Subcutaneous adipose tissue (tissue), 4 donors: ENCODE data around the gene CDC42EP4. TPM values are rescaled to one million over a fixed set of nuclear protein-coding genes. Genes with fewer than 3 reads are reported as not detected.

ENCODE experiments used
- total RNA-seq, 4 donors: library from RNA; depleted of rRNA; stranded (reverse); fragments of >200 nt; gene quantifications; one replicate each; pipeline ENCODE4 v1.1.0, GENCODE V29; 2016
- TF ChIP-seq, protein P1 (sequence below): fragments of 450-650 bp; IDR thresholded peaks from one replicate; pipeline ENCODE4 v1.5.1; 2016; ENCODE audit warnings: low read depth, mild to moderate bottlenecking, control low read depth, antibody characterized with exemption, moderate library complexity

The CDC42EP4 gene
- total RNA-seq, 4 donors from 2014 or later = 39.9 to 200 (median 75.4) TPM

DNA sequence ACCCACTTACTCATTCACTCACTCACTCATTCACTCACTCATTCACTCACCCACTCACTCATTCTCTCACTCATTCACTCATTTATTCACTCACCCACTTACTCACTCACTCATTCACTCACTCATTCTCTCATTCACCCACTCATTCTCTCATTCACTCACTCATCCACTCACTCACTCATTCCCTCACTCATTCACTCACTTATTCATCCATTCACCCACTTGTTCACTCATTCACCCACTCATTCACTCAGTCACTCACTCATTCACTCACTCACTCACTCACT is 42.5 kb downstream of the CDC42EP4 start:
- TF ChIP-seq, protein P1, sequence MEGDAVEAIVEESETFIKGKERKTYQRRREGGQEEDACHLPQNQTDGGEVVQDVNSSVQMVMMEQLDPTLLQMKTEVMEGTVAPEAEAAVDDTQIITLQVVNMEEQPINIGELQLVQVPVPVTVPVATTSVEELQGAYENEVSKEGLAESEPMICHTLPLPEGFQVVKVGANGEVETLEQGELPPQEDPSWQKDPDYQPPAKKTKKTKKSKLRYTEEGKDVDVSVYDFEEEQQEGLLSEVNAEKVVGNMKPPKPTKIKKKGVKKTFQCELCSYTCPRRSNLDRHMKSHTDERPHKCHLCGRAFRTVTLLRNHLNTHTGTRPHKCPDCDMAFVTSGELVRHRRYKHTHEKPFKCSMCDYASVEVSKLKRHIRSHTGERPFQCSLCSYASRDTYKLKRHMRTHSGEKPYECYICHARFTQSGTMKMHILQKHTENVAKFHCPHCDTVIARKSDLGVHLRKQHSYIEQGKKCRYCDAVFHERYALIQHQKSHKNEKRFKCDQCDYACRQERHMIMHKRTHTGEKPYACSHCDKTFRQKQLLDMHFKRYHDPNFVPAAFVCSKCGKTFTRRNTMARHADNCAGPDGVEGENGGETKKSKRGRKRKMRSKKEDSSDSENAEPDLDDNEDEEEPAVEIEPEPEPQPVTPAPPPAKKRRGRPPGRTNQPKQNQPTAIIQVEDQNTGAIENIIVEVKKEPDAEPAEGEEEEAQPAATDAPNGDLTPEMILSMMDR = no peak

DNA sequence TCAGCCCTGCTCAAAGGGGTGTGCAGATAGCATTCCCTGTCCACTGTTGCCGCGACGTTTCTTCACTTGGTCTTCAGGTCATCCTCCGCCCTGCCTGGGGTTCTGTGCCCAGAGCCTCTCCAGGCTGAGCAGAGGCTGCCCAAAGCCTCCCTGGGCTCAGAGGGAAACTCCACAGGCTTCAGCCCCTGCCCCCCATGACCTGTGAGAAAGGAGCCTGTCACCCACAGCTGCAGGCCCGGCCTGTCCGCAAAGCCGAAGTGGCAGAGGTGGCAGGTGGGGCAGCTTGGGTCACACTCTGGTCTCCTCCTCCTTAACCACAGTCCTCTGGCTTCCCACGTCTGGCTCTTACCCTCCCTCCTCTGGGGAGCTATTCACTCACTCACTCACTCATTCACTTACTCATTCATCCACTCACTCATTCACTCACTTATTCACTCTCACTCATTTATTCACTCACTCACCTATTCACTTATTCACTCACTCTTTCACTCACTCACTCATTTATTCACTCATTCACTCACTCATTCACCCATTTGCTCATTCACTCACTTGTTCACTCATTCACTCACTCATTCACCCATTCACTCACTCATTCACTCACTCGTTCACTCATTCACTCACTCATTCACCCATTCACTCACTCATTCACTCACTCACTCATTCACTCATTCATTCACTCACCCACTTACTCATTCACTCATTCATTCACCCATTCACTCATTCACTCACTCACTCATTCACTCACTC is 43.0 kb downstream of the CDC42EP4 start:
- TF ChIP-seq, protein P1 = no peak

DNA sequence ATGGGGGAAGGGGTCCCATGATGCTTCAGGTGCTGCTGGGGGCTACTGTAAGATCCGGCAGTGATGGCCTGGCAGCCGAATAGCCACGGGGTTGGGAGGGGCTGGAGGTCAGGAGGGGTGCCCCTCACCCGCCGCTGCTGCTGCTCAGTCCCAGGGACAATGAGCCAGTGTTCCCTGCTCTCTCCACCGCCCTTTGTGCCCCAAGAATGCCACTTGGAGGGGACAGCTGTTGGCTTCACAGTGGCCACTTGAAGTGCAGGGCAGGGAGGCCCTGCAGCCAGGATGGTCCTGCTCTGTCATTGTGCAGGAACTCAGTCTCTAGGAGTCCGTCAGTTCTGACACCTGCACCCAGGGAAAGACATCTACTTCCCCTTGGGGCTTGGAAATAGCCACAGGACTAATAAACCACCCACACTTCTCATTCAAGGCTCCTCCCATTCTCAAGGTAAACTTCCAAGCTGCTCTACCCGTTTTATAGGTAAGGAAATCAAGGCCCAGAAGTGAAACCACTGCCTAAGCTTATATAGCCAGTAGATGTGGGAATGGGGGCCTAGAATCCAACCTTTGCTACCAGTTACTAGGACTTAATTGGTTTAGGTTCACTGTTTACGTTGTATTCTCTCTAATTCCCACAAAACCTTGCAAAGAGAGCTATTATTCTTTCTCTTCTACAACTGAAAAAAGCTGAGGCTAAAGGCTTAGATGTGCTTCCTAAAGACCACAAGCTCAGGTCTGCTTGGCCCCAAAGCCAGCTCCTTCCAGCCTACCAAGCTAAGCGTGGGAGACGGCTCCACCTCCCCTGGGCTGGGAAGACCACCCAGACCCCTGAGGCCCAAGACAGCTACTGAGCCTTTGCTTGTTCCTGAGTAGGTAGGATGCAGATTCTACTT is 43.9 kb downstream of the CDC42EP4 start:
- TF ChIP-seq, protein P1 = no peak

DNA sequence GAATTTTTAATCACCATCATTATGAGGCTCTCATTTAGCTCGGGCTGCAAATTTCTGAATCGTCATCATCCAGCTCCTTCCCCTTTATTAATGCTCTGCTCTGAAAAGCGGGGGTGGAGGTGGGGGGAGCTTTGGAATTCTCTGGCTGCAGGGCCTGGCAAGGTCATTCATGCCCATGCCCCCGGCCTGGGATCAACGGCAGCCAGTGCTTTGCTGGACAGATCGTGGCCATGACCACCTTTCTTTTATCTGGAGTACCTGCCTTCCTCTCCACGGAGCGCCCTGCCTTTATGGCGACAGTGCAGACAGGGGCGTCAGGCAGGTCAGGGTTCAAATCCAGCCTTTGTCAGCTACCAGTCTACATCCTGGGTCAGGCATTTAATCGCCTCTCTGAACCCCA is 45.0 kb downstream of the CDC42EP4 start:
- TF ChIP-seq, protein P1 = no peak

DNA sequence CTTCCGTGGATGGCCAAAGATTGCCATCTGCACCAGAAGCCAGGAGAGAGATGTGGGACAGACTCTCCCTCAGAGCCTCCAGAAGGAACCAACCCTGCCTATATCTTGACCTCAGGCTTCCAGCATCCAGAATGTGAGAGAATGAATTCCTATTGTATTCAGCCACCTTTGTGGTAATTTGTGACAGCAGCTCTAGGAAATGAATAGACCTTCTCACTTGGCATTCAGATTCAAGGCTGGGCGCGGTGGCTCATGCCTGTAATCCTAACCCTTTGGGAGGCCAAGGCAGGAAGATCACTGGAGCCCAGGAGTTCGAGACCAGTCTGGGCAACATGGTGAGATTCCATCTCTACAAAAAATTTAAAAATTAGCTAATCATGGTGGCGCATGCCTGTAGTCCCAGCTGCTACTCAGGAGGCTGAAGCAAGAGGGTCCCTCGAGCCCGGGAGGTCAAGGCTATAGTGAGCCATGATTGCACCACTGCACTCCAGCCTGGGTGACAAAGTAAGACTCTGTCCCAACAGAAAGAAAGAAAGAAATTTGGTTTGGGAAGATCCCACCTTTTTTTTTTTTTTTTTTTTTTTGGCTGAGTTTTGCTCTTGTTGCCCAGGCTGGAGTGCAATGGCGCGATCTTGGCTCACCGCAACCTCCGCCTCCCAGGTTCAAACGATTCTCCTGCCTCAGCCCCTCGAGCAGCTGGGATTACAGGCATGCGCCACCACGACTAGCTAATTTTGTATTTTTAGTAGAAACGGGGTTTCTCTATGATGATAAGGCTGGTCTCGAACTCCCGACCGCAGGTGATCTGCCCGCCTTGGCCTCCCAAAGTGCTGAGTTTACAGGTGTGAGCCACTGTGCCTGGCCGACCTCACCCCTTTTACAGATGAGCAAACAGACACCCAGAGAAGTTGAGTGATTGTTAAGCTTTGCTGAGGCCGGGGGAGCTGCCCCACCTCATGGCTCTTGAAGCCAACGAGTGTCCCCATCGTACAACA is 45.9 kb downstream of the CDC42EP4 start:
- TF ChIP-seq, protein P1 = no peak

DNA sequence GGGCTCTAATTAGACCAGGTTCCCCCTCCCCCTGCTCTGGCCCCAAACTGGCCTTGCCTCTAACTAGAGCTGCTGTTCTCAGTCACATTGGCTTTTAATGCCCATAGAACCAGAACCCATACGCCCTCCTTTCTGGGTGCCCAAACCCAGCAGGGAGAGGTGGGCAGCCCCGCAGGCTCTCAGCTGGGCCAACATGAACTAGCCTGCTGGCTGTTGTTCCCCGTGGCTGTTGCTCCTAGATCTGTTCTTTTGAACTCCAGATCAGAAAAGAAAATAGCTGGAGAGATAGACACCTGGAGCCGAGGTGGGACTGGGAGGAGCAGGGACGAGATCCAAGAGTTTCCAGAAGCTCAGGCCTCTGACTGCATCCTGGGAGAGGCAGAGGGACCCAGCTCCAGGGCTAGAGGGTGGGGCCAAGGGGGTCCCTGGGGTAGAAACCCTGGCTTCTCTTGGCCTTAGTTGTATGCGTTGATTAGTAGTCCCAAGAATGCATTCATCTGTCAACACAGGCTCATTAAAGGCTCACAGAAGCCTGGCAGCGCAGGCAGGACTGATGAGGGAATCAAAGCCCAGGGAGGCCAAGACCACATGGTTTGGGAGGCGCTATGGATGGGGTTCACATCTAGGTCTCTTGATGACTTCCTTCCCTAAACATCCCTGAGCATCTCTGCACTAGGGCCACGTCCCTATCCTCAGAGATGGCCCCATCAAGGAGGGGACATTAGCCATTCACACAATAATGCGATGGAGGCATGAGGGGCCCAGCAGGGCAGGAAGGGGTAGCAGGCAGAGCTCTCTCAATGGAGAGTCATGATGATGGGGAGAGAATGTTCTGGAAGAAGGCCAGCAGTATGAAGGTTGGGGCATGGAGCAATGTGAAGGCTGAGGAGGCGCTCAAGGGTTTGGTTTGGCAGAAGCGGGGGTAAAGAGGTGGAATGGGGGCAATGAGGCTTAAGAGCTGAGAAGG is 48.8 kb downstream of the CDC42EP4 start:
- TF ChIP-seq, protein P1 = no peak
